Measurements from ENCODE around the gene PF4V1.
A peak's percentile ranks its signal among the peaks of the same experiment; 100 is the strongest.

Gene PF4V1

GRCh38 chr4:73817341-73817740, 35.8 kb upstream of the PF4V1 start:
- peak overlapping the region; percentile 56; the same call in 1 of the 2 replicates for H3K27ac ChIP-seq (ENCODE audit: low read length)
- no peaks in the 10 kb centered on the region for H3K36me3 ChIP-seq (replicated peaks; ENCODE audit: insufficient read depth, low read length)
- H2AFZ ChIP-seq (ENCODE audit: low read length) = no peak overlapping the region
- H3K9me2 ChIP-seq (replicated peaks; ENCODE audit: insufficient read depth, low read length) = no peaks in the 10 kb centered on the region
- no peak overlapping the region for H3K4me3 ChIP-seq (ENCODE audit: low read length)
- TF ChIP-seq EZH2phosphoT487 (IDR thresholded peaks at IDR 0.05; ENCODE audit: low read length) = no peak
- no peak for TF ChIP-seq CTCF (IDR thresholded peaks at IDR 0.05; ENCODE audit: low read length)
- TF ChIP-seq EZH2 (optimal IDR thresholded peaks at IDR 0.05; ENCODE audit: low read depth, low read length) = no peak
- H4K20me1 ChIP-seq (ENCODE audit: insufficient read depth, low read length) = no peaks in the 10 kb centered on the region
- H3K27me3 ChIP-seq (replicated peaks; ENCODE audit: insufficient read depth, low read length) = no peaks in the 10 kb centered on the region
- H3F3A ChIP-seq (ENCODE audit: insufficient read depth, low read length) = peaks cover 22% of the 10 kb centered on the region
- no peaks in the 10 kb centered on the region for H3K9me3 ChIP-seq (replicated peaks; ENCODE audit: insufficient read depth, low read length)
- peak overlapping the region; percentile 18; the same call in 1 of the 2 replicates for H3K4me2 ChIP-seq (ENCODE audit: low read depth, low read length)
- H3K9ac ChIP-seq (ENCODE audit: low read length) = no peak overlapping the region
- no peaks in the 10 kb centered on the region for H3K79me2 ChIP-seq (ENCODE audit: low read length)
- peaks cover 44% of the 10 kb centered on the region for H3K4me1 ChIP-seq (ENCODE audit: low read length)
- DNase-seq = peak; percentile 71

GRCh38 chr4:73821325-73821724, 31.8 kb upstream of the PF4V1 start:
- no peaks in the 10 kb centered on the region for H3K9me3 ChIP-seq (replicated peaks; ENCODE audit: insufficient read depth, low read length)
- no peak for DNase-seq
- no peaks in the 10 kb centered on the region for H3K36me3 ChIP-seq (replicated peaks; ENCODE audit: insufficient read depth, low read length)
- no peak overlapping the region for H3K4me3 ChIP-seq (ENCODE audit: low read length)
- H3K9ac ChIP-seq (ENCODE audit: low read length) = no peak overlapping the region
- H3K27me3 ChIP-seq (replicated peaks; ENCODE audit: insufficient read depth, low read length) = no peaks in the 10 kb centered on the region
- no peaks in the 10 kb centered on the region for H3K79me2 ChIP-seq (ENCODE audit: low read length)
- no peak overlapping the region for H3K27ac ChIP-seq (ENCODE audit: low read length)
- peaks cover 21% of the 10 kb centered on the region for H3K4me1 ChIP-seq (ENCODE audit: low read length)
- no peak for TF ChIP-seq EZH2phosphoT487 (IDR thresholded peaks at IDR 0.05; ENCODE audit: low read length)
- TF ChIP-seq EZH2 (optimal IDR thresholded peaks at IDR 0.05; ENCODE audit: low read depth, low read length) = no peak
- no peak for TF ChIP-seq CTCF (IDR thresholded peaks at IDR 0.05; ENCODE audit: low read length)
- no peak overlapping the region for H3K4me2 ChIP-seq (ENCODE audit: low read depth, low read length)
- H2AFZ ChIP-seq (ENCODE audit: low read length) = no peak overlapping the region
- H4K20me1 ChIP-seq (ENCODE audit: insufficient read depth, low read length) = no peaks in the 10 kb centered on the region
- H3F3A ChIP-seq (ENCODE audit: insufficient read depth, low read length) = peaks cover 14% of the 10 kb centered on the region
- no peaks in the 10 kb centered on the region for H3K9me2 ChIP-seq (replicated peaks; ENCODE audit: insufficient read depth, low read length)

GRCh38 chr4:73822389-73822788, 30.7 kb upstream of the PF4V1 start:
- H3K4me3 ChIP-seq (ENCODE audit: low read length) = no peak overlapping the region
- no peak overlapping the region for H3K4me2 ChIP-seq (ENCODE audit: low read depth, low read length)
- DNase-seq = no peak
- H3K79me2 ChIP-seq (ENCODE audit: low read length) = no peaks in the 10 kb centered on the region
- no peaks in the 10 kb centered on the region for H3K9me3 ChIP-seq (replicated peaks; ENCODE audit: insufficient read depth, low read length)
- H3K9ac ChIP-seq (ENCODE audit: low read length) = no peak overlapping the region
- no peaks in the 10 kb centered on the region for H4K20me1 ChIP-seq (ENCODE audit: insufficient read depth, low read length)
- no peaks in the 10 kb centered on the region for H3K9me2 ChIP-seq (replicated peaks; ENCODE audit: insufficient read depth, low read length)
- TF ChIP-seq EZH2 (optimal IDR thresholded peaks at IDR 0.05; ENCODE audit: low read depth, low read length) (no peak), CTCF (IDR thresholded peaks at IDR 0.05; ENCODE audit: low read length) (no peak), EZH2phosphoT487 (IDR thresholded peaks at IDR 0.05; ENCODE audit: low read length) (no peak)
- H3K36me3 ChIP-seq (replicated peaks; ENCODE audit: insufficient read depth, low read length) = no peaks in the 10 kb centered on the region
- H3F3A ChIP-seq (ENCODE audit: insufficient read depth, low read length) = peaks cover 4% of the 10 kb centered on the region
- H3K4me1 ChIP-seq (ENCODE audit: low read length) = peaks cover 10% of the 10 kb centered on the region
- H2AFZ ChIP-seq (ENCODE audit: low read length) = no peak overlapping the region
- no peaks in the 10 kb centered on the region for H3K27me3 ChIP-seq (replicated peaks; ENCODE audit: insufficient read depth, low read length)
- no peak overlapping the region for H3K27ac ChIP-seq (ENCODE audit: low read length)

Measured in MM.1S (cell line).